Spleen (tissue), 11 donors: ENCODE measurements around the gene ZNF474. TPM values are rescaled to one million over a fixed set of nuclear protein-coding genes. Genes with fewer than 3 reads are reported as not detected.

Experiments
- DNase-seq: peaks from one replicate; pipeline ENCODE4 v3.0.0-alpha.2; 2020
- H3K27ac ChIP-seq, 8 donors: fragments of 200-600 bp; sonication (generic) in 7 of 8; 1 replicate in 4 of 8; 2 replicates in 4 of 8; pipeline versions ENCODE4 v1.5.0 to v1.8.0; 2016 to 2021; ENCODE audit warnings: inconsistent platforms in 4 of 8, mild to moderate bottlenecking in 4 of 8, moderate library complexity in 1 of 8
- H3K27me3 ChIP-seq, 7 donors: fragments of 200-600 bp; sonication (generic) in 6 of 7; replicated peaks in 1 of 7; 1 replicate in 4 of 7; 2 replicates in 3 of 7; pipeline versions ENCODE4 v1.5.0 to v1.8.0; 2016 to 2021; ENCODE audit warnings: inconsistent platforms in 3 of 7, mild to moderate bottlenecking in 1 of 7
- H3K36me3 ChIP-seq, 6 donors: fragments of 200-600 bp; sonication (generic) in 5 of 6; 1 replicate in 4 of 6; 2 replicates in 2 of 6; pipeline versions ENCODE4 v1.5.0 to v1.8.0; 2016 to 2021; ENCODE audit warnings: inconsistent platforms in 2 of 6
- H3K4me1 ChIP-seq, 6 donors: fragments of 200-600 bp; sonication (generic) in 5 of 6; 1 replicate in 3 of 6; 2 replicates in 3 of 6; pipeline versions ENCODE4 v1.5.0 to v1.8.0; 2016 to 2021; ENCODE audit warnings: inconsistent platforms in 3 of 6
- H3K4me3 ChIP-seq, 8 donors: fragments of 200-600 bp; sonication (generic) in 7 of 8; 1 replicate in 4 of 8; 2 replicates in 4 of 8; pipeline versions ENCODE4 v1.5.0 to v1.8.0; 2016 to 2021; ENCODE audit warnings: inconsistent platforms in 4 of 8, mild to moderate bottlenecking in 4 of 8, moderate library complexity in 2 of 8
- H3K9me3 ChIP-seq, 8 donors: fragments of 200-600 bp; sonication (generic) in 7 of 8; 1 replicate in 4 of 8; 2 replicates in 4 of 8; pipeline versions ENCODE4 v1.5.0 to v1.8.0; 2016 to 2021; ENCODE audit warnings: inconsistent platforms in 4 of 8
- POLR2A ChIP-seq, 3 donors: fragments of 450-650 bp; IDR thresholded peaks; one replicate each; pipeline ENCODE4 v1.5.1; 2017; ENCODE audit warnings: antibody characterized with exemption in 3 of 3, mild to moderate bottlenecking in 1 of 3
- POLR2AphosphoS5 ChIP-seq, 3 donors: sonication (generic); formaldehyde crosslinking; IDR thresholded peaks; one replicate each; pipeline ENCODE4 v1.5.1; 2017; ENCODE audit warnings: antibody characterized with exemption in 3 of 3
- WGBS, 5 donors: extraction: QIAGEN DNeasy Blood & Tissue Kit in 3 of 5; methylation state at CpG; one replicate each; pipeline versions ENCODE4 v1.1.5 to v1.1.7; 2013 to 2018; 5-methylcytosine and 5-hydroxymethylcytosine counted together
- intact Hi-C: fragments of 100-400 bp; cut with DNase I; formaldehyde crosslinking; loops from one replicate; pipeline ENCODE4 v1.15.0; 2023; ENCODE audit warnings: low total_unique reads
- polyA plus RNA-seq, 3 donors: library from polyadenylated mRNA; stranded (reverse); fragments of 200-250 nt; gene quantifications; one replicate each; pipeline ENCODE4 v1.2.1, GENCODE V29; 2013
- total RNA-seq, 7 donors: library from RNA; depleted of rRNA in 3 of 7; stranded (reverse); fragments of >200 nt in 3 of 7; fragmentation: NEBNext Ultra II Directional in 4 of 7; extraction: Animal tissue kit (Norgen Biotek cat#: 25700) in 4 of 7; gene quantifications; one replicate each; pipeline versions ENCODE4 v1.1.0 to v1.2.1, GENCODE V29; 2016 to 2021
- TF ChIP-seq, protein P1 (sequence below), 11 experiments: fragments of 200-600 bp in 7 of 11; fragments of 450-650 bp in 4 of 11; sonication (generic) in 4 of 11; IDR thresholded peaks in 8 of 11; conservative IDR thresholded peaks in 3 of 11; 1 replicate in 7 of 11; 2 replicates in 4 of 11; pipeline versions ENCODE4 v1.4.0 to v1.8.0; 2016 to 2021; ENCODE audit warnings: antibody characterized with exemption in 11 of 11, inconsistent platforms in 4 of 11, mild to moderate bottlenecking in 1 of 11
- donor health status: healthy with polysubstance abuse.
- donor health status: DM: no; HTN: no; CAD: no; lungs with moderate emphysema.
- donor health status: DM: no; HTN: no; CAD: no.
- donor health status: Bipolar disorder and iron deficiency.
- donor health status: healthy.
- donor health status: DM: no; HTN: no; CAD: no.
- donor health status: DM: yes; HTN: yes; CAD: no.

The ZNF474 gene
- total and polyA plus RNA-seq, 10 donors = 0.05 to 0.60 (median 0.42) TPM; not detected in 5

DNA sequence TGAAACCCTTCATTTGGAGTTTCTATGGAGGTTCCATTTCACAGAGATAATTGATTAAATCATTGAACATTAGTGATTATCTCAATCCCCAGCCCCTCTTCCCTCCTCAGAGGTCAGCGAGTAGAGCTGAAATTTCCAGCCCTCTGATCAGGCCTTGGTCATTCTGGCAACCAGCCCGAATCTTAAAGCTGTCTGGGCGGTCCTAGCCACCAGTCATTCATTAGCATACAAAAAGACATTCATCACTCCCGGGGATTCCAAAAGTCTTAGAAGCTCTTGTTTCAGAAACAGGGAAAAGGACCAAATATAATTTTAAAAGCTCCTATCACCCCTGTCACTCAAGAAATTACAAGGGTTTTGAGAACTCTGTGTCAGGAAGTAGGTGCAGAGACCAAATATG, 41.3 kb downstream of the ZNF474 start:
- no peaks in the 10 kb centered on the region for H3K36me3 ChIP-seq
- TF ChIP-seq POLR2A (IDR thresholded peaks at IDR 0.05) = no peak
- no peak for TF ChIP-seq POLR2AphosphoS5 (IDR thresholded peaks at IDR 0.05)
- TF ChIP-seq, protein P1, sequence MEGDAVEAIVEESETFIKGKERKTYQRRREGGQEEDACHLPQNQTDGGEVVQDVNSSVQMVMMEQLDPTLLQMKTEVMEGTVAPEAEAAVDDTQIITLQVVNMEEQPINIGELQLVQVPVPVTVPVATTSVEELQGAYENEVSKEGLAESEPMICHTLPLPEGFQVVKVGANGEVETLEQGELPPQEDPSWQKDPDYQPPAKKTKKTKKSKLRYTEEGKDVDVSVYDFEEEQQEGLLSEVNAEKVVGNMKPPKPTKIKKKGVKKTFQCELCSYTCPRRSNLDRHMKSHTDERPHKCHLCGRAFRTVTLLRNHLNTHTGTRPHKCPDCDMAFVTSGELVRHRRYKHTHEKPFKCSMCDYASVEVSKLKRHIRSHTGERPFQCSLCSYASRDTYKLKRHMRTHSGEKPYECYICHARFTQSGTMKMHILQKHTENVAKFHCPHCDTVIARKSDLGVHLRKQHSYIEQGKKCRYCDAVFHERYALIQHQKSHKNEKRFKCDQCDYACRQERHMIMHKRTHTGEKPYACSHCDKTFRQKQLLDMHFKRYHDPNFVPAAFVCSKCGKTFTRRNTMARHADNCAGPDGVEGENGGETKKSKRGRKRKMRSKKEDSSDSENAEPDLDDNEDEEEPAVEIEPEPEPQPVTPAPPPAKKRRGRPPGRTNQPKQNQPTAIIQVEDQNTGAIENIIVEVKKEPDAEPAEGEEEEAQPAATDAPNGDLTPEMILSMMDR (IDR thresholded peaks at IDR 0.05 in 8 of 11, conservative IDR thresholded peaks at IDR 0.05 in 3 of 11) = no peak
- no peak for DNase-seq
- 65 to 86% (median 69%) methylated on average over 4 of the region's 4 CpGs for WGBS, 5 donors
- H3K27me3 ChIP-seq = no peaks in the 10 kb centered on the region
- peaks cover 0 to 6% (median 0%) of the 10 kb centered on the region in 6 donors for H3K4me1 ChIP-seq
- no peaks in the 10 kb centered on the region for H3K9me3 ChIP-seq
- H3K4me3 ChIP-seq = no peak overlapping the region
- intact Hi-C loops = no loop called here
- H3K27ac ChIP-seq = no peak overlapping the region

DNA sequence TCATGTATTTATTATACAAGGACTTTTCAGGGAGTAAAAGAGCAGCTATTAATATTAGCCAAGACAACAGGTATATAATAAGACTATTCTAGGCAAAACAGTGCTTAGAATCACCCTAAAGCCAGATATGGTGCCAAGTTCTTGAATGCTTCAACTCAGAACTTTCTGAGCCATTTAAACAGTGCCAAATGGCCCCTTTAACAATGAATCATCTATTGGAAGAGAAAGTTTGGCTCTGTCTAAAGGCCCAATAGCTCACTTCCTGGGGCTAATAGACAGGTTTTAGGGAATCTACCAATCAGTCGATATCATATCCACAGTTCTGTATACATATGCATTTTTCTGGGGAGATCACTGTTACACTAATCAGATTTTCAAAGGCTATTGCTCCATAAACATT, 42.9 kb downstream of the ZNF474 start:
- no peak overlapping the region for H3K27ac ChIP-seq
- H3K4me1 ChIP-seq = peaks cover 0 to 6% (median 0%) of the 10 kb centered on the region in 6 donors
- H3K9me3 ChIP-seq = no peaks in the 10 kb centered on the region
- no peak for DNase-seq
- 82 to 94% (median 92%) methylated on average over 1 of the region's 1 CpG for WGBS, 5 donors
- H3K27me3 ChIP-seq = no peaks in the 10 kb centered on the region
- no peak for TF ChIP-seq POLR2A (IDR thresholded peaks at IDR 0.05)
- no peak for TF ChIP-seq POLR2AphosphoS5 (IDR thresholded peaks at IDR 0.05)
- TF ChIP-seq, protein P1 (IDR thresholded peaks at IDR 0.05 in 8 of 11, conservative IDR thresholded peaks at IDR 0.05 in 3 of 11) = no peak
- H3K4me3 ChIP-seq = no peak overlapping the region
- intact Hi-C loops = no loop called here
- no peaks in the 10 kb centered on the region for H3K36me3 ChIP-seq

DNA sequence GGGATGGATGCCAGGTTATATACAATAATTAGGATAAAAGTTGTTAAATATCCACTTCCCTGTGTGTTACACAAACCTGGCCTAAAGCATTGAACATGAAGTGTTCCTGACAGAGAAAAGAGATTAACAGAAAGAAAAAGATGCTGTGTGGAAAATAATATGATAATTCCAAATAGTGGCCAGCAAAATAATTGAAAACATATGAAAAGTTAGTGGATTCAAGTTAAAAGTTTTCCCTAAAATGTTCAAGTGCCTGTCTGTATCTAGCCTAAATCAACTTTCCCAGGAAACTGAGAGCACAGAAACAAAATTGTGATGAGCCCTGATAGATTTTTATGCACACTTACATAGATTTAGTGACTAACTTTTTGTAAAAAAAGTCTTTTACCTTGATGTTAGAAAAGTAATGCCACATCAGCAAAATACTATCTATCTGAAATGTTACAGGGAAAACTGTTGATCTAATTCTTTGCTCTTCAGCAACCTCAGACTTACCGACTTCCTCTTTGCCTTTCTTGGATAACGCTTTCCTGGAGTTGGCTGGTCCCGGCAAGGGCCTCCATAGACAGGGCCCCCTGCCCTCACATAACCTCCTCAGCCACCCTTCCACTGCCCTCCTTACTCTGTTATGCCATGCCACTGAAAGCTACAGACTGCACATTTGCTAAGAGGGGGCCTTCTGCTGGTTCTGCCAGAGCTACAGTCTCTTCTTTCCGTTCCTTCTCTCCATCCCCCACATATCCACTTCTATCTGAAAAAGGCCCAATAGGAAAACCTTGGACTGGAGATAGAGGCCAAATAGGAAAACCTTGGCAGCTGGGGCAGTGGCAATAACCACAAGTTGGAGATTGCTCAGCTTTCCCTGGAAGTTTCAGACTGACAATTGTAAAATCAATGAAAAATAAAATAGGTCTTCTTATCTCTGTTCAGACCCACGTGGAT, 44.4 kb downstream of the ZNF474 start:
- Histone ChIP-seq H3K9me3 (no peaks in the 10 kb centered on the region), H3K27me3 (no peaks in the 10 kb centered on the region), H3K27ac (peak overlapping the region in 3 of 8 donors; percentile 20 to 53 (median 53)), H3K4me1 (peaks cover 0 to 6% (median 0%) of the 10 kb centered on the region in 6 donors), H3K36me3 (no peaks in the 10 kb centered on the region), H3K4me3 (no peak overlapping the region)
- WGBS, 5 donors = 23 to 35% (median 28%) methylated on average over 5 of the region's 5 CpGs
- intact Hi-C loops = no loop called here
- TF ChIP-seq, protein P1 (IDR thresholded peaks at IDR 0.05 in 8 of 11, conservative IDR thresholded peaks at IDR 0.05 in 3 of 11) = no peak
- TF ChIP-seq POLR2A (IDR thresholded peaks at IDR 0.05) = no peak
- TF ChIP-seq POLR2AphosphoS5 (IDR thresholded peaks at IDR 0.05) = no peak
- no peak for DNase-seq

DNA sequence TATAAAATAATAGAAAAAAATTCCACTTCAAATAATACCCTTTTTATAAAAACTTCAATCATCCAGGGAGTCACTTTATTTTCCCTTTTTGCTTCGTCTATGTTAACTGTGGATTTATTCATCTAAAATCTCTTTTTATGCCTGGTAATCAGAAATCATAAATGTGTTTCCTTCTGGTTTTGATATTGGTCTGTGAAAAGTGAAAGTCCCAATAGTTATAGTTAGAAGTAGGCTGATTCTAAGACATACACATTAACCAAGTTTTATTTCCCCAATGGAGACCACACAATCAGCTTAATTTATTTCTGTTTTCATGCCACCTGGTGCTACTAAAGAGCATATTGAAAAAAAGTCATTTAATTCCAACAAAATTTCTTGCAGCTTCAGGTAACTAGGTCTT, 45.7 kb downstream of the ZNF474 start:
- TF ChIP-seq, protein P1 (IDR thresholded peaks at IDR 0.05 in 8 of 11, conservative IDR thresholded peaks at IDR 0.05 in 3 of 11) = no peak
- TF ChIP-seq POLR2AphosphoS5 (IDR thresholded peaks at IDR 0.05) (no peak), POLR2A (IDR thresholded peaks at IDR 0.05) (no peak)
- no peak for DNase-seq
- H3K9me3 ChIP-seq = no peaks in the 10 kb centered on the region
- H3K4me3 ChIP-seq = no peak overlapping the region
- intact Hi-C loops = no loop called here
- WGBS, 5 donors = 14 to 26% (median 25%) methylated on average over 1 of the region's 1 CpG
- H3K36me3 ChIP-seq = no peaks in the 10 kb centered on the region
- peaks cover 0 to 6% (median 0%) of the 10 kb centered on the region in 6 donors for H3K4me1 ChIP-seq
- H3K27me3 ChIP-seq = no peaks in the 10 kb centered on the region
- peak overlapping the region in 1 of 8 donors; percentile 53 for H3K27ac ChIP-seq
